Endodermal cell (in vitro differentiated cells): Measurements from ENCODE around the gene PIN4. TPM values are rescaled to one million over a fixed set of nuclear protein-coding genes. Genes with fewer than 3 reads are reported as not detected.
A peak's percentile ranks its signal among the peaks of the same experiment; 100 is the strongest.

ENCODE experiments used
- DNase-seq: peaks from one replicate; pipeline ENCODE4 v3.0.0-alpha.2; 2017
- H3K27ac ChIP-seq: 2 replicates; pipeline ENCODE4 v1.5.1; 2013; ENCODE audit warnings: mild to moderate bottlenecking, low read depth, low read length, moderate library complexity
- H3K27me3 ChIP-seq: 2 replicates; pipeline ENCODE4 v1.6.1; 2013; ENCODE audit warnings: mild to moderate bottlenecking, low read length, moderate library complexity; ENCODE audit not compliant: insufficient read depth, control insufficient read depth, poor library complexity, severe bottlenecking
- H3K36me3 ChIP-seq: 2 replicates; pipeline ENCODE4 v1.7.0; 2013; ENCODE audit warnings: mild to moderate bottlenecking, low read length, moderate library complexity; ENCODE audit not compliant: control insufficient read depth, insufficient read depth
- H3K4me1 ChIP-seq: one replicate; pipeline ENCODE4 v1.7.0; 2013; ENCODE audit warnings: low read length; ENCODE audit not compliant: control insufficient read depth, insufficient read depth
- H3K4me3 ChIP-seq: 2 replicates; pipeline ENCODE4 v1.5.1; 2013; ENCODE audit warnings: mild to moderate bottlenecking, low read length, moderate library complexity
- H3K9ac ChIP-seq: 2 replicates; pipeline ENCODE4 v1.6.1; 2013; ENCODE audit warnings: mild to moderate bottlenecking, low read length, moderate library complexity; ENCODE audit not compliant: poor library complexity, severe bottlenecking; ENCODE audit errors: extremely low read depth
- H3K9me3 ChIP-seq: 2 replicates; pipeline ENCODE4 v1.6.1; 2013; ENCODE audit warnings: mild to moderate bottlenecking, low read length, moderate library complexity; ENCODE audit not compliant: control insufficient read depth
- H3K27ac Mint-ChIP-seq: 2 replicates; pipeline ENCODE4 v1.8.0; 2020; ENCODE audit warnings: mixed read lengths
- H3K27me3 Mint-ChIP-seq: 2 replicates; pipeline ENCODE4 v1.8.0; 2021; ENCODE audit warnings: mild to moderate bottlenecking, mixed read lengths; ENCODE audit not compliant: insufficient read depth
- H3K36me3 Mint-ChIP-seq: 2 replicates; pipeline ENCODE4 v1.8.0; 2020; ENCODE audit warnings: low read depth, mixed read lengths
- H3K4me1 Mint-ChIP-seq: 2 replicates; pipeline ENCODE4 v1.8.0; 2020; ENCODE audit warnings: mixed read lengths
- H3K4me3 Mint-ChIP-seq: 2 replicates; pipeline ENCODE4 v1.8.0; 2020; ENCODE audit warnings: mild to moderate bottlenecking, moderate library complexity, mixed read lengths
- H3K9me3 Mint-ChIP-seq: 2 replicates; pipeline ENCODE4 v1.8.0; 2020; ENCODE audit warnings: mild to moderate bottlenecking, mixed read lengths
- CTCF ChIP-seq: fragments of 200-600 bp; sonication (generic); conservative IDR thresholded peaks from 2 replicates; pipeline ENCODE4 v1.5.0; 2021; ENCODE audit warnings: antibody characterized with exemption, mild to moderate bottlenecking
- WGBS, 2 experiments: methylation state at CpG; one replicate each; pipeline versions ENCODE4 v1.1.5 to v1.1.7; 2013; ENCODE audit warnings: missing lambda C conversion rate in 2 of 2, mixed read lengths in 1 of 2; ENCODE audit not compliant: insufficient coverage in 1 of 2, insufficient read length in 1 of 2; 5-methylcytosine and 5-hydroxymethylcytosine counted together
- total RNA-seq, 2 donors: library from RNA; stranded (reverse); fragmentation: NEBNext Ultra II Directional in 1 of 2; extraction: Animal tissue kit (Norgen Biotek cat#: 25700) in 1 of 2; gene quantifications; 2 replicates in 1 of 2; 3 replicates in 1 of 2; pipeline ENCODE4 v1.2.1, GENCODE V29; 2021

Gene PIN4
- total RNA-seq, 2 donors from 2014 or later, result 16.6 to 17.2 TPM

DNA sequence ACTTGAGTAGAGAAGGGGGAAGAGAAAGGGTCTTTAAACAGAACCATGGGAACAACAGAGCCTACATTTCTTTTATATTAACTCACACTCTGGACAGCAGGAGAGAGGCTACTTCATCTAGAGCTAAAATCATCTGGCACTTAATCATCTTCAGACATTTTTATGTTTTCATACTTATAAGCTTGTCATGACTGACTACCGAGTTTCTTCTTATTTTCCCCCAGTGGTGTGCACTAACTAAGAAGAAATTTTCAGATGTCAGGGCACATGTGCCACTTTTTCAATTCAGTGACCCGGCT is 38.0 kb upstream of the PIN4 start:
- DNase-seq, result no peak
- WGBS, 2 experiments, result 84% methylated on average over 2 of the region's 2 CpGs; no CpG with 5 or more reads in 1 of the 2 experiments
- Mint-ChIP-seq H3K27ac (no peak overlapping the region), H3K4me3 (no peak overlapping the region), H3K4me1 (no peaks in the 10 kb centered on the region), H3K9me3 (peaks cover 52% of the 10 kb centered on the region), H3K36me3 (peaks cover 15% of the 10 kb centered on the region), H3K27me3 (no peaks in the 10 kb centered on the region)
- no peak overlapping the region for H3K9ac ChIP-seq
- H3K27me3 ChIP-seq, result no peaks in the 10 kb centered on the region
- no peaks in the 10 kb centered on the region for H3K9me3 ChIP-seq
- H3K4me3 ChIP-seq, result no peak overlapping the region
- no peak for TF ChIP-seq CTCF
- peak overlapping the region; percentile 82 for H3K27ac ChIP-seq
- no peaks in the 10 kb centered on the region for H3K4me1 ChIP-seq
- H3K36me3 ChIP-seq, result no peaks in the 10 kb centered on the region

DNA sequence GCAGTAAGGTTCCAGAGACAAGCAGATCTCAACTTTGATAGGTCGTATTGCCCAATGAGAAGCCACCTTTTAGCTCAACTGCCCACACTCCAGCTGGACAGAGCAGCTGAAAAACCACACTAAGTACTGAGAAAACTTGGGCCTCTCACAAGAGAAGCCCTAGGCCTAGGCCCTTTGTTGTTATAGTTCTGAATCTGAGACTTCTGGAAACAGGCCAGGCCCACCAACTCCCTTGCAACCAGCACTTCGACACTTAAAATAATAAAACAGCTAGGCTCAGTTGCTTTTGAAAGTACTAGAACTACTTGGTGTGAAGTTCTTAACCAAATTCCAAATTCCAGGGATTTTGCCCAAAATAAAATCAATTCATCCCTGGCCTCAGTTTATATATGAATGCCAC is 36.4 kb upstream of the PIN4 start:
- no peaks in the 10 kb centered on the region for H3K27me3 Mint-ChIP-seq
- no peak for DNase-seq
- no peaks in the 10 kb centered on the region for H3K4me1 Mint-ChIP-seq
- peaks cover 4% of the 10 kb centered on the region for H3K36me3 Mint-ChIP-seq
- peaks cover 49% of the 10 kb centered on the region for H3K9me3 Mint-ChIP-seq
- Histone ChIP-seq H3K27ac (no peak overlapping the region), H3K4me3 (no peak overlapping the region), H3K9ac (no peak overlapping the region), H3K27me3 (no peaks in the 10 kb centered on the region), H3K36me3 (no peaks in the 10 kb centered on the region), H3K9me3 (no peaks in the 10 kb centered on the region), H3K4me1 (no peaks in the 10 kb centered on the region)
- H3K27ac Mint-ChIP-seq, result no peak overlapping the region
- 50% methylated on average over 2 of the region's 2 CpGs; no CpG with 5 or more reads in 1 of the 2 experiments for WGBS, 2 experiments
- no peak overlapping the region for H3K4me3 Mint-ChIP-seq
- TF ChIP-seq CTCF, result no peak

DNA sequence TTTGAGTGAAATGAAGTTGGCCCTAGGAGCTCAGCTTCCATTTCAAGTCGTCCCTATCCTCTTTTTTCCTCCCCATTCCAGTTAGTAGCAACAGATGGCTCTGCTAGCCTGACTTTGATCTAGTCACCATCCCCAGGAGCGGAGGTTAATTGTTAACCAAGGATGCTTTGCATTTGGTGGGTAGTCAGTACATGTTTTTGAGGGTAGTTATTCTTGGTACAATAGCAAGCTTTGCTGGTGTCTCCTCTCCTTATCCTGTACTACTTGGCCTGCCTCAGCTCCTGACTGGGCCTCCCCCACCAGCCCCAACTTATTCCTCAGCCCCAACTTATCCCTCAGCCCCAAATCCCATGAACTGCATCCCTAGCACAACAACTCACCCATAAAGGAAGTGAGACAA is 35.0 kb upstream of the PIN4 start:
- Histone ChIP-seq H3K4me1 (no peaks in the 10 kb centered on the region), H3K36me3 (no peaks in the 10 kb centered on the region), H3K4me3 (no peak overlapping the region), H3K27me3 (no peaks in the 10 kb centered on the region), H3K9me3 (no peaks in the 10 kb centered on the region), H3K27ac (no peak overlapping the region), H3K9ac (no peak overlapping the region)
- Mint-ChIP-seq H3K4me3 (no peak overlapping the region), H3K36me3 (peaks cover 3% of the 10 kb centered on the region), H3K9me3 (peaks cover 47% of the 10 kb centered on the region), H3K27me3 (no peaks in the 10 kb centered on the region), H3K27ac (no peak overlapping the region), H3K4me1 (no peaks in the 10 kb centered on the region)
- no peak for DNase-seq
- 100% methylated on average over 1 of the region's 2 CpGs; no CpG with 5 or more reads in 1 of the 2 experiments for WGBS, 2 experiments
- no peak for TF ChIP-seq CTCF
